Mesenteric fat pad (tissue), 1 donor: ENCODE measurements around the gene DIAPH2. TPM values are rescaled to one million over a fixed set of nuclear protein-coding genes. Genes with fewer than 3 reads are reported as not detected.

Experiments
- DNase-seq: peaks from one replicate; pipeline ENCODE4 v3.0.0-alpha.2; 2020; ENCODE audit warnings: low spot score
- total RNA-seq: library from RNA; stranded (reverse); fragmentation: NEBNext Ultra II Directional; extraction: Animal tissue kit (Norgen Biotek cat#: 25700); gene quantifications from one replicate; pipeline ENCODE4 v1.2.1, GENCODE V29; 2021
- donor health status: DM: yes; HTN: yes; CAD: no.

DIAPH2 gene
- total RNA-seq, 1 donor from 2014 or later: 28.1 TPM

DNA sequence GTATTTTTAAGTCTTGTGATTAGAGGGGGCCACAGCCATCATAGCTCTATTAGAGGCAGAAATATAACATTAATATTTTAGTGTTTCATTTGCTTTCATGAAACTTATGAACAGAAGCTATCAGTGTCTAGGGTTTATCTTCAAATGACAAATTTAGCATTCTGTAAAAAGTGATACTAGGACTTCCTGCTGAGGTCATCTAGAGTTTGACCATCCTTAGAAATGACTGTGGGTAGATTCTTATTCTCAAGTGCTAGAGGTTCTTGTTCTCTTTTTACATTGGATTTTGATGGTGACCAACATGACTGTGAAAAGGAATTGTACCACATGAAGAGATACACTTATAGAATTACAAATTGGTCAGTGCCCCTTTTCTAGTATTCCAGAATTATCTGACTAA is 767.6 kb downstream of the DIAPH2 start:
- DNase-seq: no peak

DNA sequence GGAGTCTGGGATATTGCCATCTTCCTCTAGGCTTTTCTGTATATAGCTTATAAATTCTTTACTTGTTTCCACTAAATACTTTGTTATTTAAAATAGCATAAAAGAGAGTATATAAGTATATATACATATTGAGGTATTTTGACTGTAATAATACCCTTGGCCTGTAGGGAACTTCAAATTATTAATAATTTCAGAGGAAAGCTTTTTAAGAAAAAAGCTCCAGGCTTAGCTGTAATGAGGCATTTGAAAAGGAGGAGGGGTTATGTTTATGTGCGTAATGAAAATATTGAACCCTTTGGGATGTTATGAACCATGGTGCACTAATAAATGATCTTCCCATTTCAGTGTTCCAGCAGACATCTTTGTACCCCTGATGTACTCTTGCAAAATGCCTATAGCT is 777.1 kb downstream of the DIAPH2 start:
- no peak for DNase-seq

DNA sequence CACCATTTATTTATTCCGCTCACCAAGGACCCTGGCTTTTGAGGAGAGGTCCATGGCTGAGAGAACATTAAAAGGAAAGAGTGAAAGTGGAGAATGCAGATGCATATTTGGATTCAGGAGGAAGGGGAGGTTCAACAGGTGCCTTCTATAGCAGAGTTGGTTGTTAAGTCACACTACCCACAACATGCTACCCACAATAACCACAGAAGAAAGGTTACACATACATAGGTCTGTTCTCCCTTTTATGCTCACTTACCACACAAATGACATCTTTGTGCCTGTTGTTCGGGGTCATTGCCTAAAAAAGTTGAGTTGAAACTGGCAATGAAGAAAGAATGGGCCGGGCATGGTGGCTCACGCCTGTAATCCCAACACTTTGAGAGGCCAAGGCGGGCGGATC is 786.4 kb downstream of the DIAPH2 start:
- no peak for DNase-seq

DNA sequence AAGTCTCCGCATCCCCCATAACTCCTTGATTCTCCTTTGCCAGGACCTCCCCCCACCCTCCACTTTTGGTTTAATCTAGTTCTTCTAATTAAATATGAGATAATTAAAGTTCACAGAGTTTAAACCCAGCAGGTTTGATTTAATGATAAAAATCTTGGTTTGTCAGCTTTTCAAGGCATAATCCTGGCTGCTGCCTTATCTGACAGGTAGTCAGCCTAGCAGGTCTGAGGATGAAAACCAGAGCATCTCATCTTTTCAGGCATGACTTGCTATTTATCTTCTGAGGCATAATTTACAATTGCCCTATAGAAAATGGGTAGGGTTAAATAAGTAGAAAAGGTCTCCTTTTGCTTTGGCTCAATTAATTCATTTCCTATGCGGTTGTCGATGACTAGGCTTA is 790.3 kb downstream of the DIAPH2 start:
- no peak for DNase-seq

DNA sequence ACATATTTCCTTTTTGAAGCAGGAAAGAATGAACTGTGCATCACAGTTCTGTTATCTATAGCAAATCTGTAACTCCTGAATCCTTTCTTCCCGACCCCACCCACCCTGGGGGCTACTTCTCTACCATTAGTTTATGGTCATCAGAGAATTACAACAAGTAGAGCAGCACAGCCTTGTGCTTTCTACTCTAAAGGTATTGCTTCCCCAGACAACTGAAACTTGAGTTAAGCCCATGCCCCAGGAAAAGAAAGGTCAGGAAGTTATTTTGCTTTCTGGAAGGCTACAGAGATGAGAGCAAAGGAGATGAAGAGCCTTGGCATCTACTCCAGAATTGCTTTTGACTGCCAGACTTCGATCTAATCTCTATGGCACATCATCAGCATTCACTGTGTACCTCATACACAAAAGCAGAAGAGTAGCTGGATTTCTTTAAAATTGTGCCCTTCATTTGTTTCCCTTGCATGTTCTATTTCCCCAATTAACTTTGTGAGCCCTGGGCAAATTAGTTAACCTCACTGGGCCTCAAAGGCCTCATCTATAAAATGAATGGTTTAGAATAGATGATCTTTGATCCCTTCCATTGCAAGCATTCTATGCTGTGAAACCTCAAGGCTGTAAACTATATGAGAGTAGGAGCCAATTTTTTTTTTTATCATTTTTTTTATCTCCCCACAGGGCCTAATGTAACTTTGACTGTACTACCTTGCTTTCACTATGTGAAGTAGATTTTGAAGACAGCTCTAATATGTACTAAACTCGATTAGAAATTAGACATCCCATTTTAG is 794.7 kb downstream of the DIAPH2 start:
- DNase-seq: no peak

DNA sequence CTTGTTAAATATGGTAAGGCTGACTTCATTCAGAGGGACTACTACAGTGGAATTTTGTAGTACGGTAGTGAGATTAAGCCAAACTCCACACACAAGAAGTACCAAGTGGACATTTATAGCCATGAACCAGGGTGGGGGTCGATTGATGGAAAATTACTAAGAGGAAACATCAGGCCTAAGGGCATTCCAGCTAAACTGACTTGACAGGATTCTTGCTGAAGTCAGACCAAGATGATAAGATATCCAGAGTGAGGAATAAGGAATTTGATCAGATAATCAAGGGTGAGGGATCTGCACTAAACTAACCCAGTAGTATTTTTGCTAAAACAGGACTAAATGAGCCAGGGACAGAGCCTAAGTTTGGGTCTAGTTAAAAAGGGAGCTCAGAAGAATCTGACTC is 796.6 kb downstream of the DIAPH2 start:
- no peak for DNase-seq

DNA sequence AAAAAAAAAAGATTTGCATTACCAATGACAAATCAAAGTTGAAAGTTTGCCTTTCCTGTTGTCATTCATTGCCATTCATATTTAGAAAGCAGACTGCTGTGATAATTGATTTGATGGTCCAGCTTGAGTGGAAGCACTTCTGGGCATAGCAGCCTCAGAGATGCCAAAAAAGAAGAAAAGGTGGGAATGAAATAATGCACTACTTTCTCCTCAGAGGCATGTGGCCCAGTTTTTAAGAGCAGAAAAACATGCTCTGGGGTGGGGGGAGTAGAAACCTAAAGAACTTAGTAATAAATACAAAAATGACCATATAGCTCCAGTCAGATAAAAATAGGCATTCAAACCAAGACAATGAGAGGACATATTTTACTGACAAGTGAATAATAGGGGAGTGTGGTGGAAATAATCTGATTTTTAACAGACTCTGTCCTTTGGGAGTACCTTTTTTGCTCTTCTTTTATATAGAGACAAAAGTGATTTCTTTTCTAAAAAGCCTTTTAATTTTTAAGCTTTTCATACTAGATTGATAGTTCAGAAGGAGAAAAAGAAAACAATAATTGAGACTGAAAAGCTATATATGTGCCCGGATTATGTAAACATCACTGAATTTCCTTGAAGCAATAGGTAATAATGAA is 798.1 kb downstream of the DIAPH2 start:
- DNase-seq: no peak

DNA sequence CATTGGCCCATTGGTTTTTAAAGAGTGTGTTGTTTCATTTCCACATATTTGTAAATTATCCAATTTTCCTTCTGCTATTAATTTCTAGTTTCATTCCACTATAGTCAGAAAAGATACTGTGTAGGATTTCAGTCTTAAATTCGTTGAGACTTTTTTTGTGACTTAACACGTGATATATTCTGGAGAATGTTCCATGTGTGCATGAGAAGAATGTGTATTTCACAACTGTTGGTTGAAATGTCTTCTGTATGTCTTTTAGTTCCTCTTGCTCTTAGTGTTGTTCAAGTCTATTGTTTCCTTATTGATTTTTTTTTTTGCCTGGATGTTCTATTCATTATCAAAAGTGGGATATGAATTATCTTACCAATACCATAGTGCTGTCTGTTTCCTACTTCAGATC is 806.0 kb downstream of the DIAPH2 start:
- no peak for DNase-seq

DNA sequence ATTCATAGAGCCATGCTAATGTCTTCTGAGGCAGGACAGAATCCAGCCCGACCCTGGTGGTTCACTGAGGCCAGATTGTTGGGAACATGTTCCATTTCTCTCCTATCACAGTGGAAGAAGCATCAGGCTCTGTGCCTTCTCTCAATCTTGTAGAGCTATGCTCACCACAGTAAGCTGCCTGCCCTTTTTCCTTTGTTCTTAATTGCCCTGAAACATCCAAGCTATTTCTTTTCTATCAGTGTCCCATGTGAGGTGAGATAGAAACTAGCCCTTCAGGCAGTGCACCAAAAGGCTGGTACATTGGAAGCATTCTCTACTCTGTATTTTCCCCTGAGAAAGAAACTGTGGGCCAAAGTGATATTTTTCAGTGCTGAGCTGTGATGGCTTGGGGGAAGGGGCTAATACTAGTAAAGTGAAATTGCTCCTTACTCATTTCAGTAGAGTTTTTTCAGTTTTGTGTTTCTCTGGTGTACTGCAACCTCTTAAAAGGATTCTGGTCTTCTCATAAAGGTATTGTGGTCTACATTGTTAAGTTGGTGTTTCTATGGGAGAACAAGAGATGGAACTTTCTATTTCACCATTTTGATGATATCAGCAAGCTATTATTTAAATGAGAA is 810.2 kb downstream of the DIAPH2 start:
- DNase-seq: no peak

DNA sequence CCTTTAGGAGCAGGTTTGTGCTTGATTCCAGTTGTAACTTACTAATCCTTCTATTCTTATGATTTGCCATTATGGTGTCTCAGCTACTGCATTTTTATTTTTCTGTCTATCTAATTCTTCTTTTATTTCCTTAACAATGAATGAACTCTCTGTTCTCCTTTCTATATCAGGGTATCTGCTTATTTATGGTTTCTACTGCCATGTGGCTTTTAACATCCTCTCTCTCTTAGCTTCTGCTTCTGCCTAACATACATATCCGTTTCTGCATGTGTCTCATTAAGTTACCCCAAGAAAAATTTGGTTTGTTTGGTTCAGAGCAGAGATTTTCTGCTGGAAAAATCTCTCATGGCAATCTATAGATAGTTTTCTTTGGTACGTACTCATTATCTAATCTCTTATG is 813.5 kb downstream of the DIAPH2 start:
- no peak for DNase-seq

DNA sequence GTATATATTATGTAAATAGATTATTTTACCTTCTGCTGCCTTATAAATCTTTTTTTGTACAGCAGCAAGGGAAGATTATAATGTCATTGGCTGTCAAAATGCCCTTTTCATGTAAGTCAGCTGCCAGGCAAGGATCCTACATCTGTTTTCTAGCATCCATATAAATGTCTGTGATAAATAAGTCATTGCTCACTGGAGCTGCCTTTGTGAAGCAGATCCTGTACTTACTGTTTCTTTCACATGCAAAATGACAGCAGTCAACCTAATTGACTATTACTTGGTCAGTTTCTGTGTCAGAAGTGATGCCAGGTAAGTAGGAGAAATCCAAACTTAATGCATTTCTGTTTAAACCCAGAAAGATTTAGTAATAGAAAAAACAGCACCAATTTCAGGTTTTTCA is 819.8 kb downstream of the DIAPH2 start:
- DNase-seq: no peak

DNA sequence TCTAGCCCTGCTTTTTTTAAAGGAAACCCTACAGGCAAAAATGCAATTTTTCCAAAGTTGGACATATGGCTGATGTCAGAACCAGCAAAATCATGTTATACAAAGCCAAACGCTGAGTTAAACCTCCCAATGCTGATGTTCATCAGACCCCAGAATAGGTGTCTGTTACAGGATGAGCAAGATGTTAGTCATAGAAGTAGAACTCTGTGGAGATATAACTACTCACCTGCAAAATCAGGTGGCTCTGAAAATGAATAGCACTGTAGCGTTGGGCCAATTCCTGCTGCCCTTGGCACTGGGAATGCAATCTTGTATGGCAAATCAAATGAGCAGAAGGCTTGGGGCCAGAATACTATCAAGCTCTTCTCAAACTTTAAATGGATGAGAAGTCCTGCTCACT is 833.1 kb downstream of the DIAPH2 start:
- DNase-seq: no peak

DNA sequence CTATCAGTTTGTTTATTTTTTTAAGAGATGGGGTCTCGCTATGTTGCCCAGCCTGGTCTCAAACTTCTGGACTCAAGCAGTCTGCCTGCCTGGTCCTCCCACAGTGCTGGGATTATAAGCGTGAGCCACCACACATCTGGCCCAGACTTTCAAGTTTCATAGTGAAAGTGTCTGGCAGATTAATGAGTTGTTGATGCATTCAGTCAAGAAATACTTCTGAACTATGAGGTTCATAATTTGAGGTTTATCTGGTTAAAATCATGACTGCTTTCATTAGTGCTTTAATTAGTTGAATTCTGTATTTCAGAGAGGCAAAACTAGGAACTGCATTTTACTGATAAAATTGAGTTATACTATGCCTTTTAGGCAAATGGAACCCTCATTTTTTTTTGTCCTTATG is 837.7 kb downstream of the DIAPH2 start:
- no peak for DNase-seq

DNA sequence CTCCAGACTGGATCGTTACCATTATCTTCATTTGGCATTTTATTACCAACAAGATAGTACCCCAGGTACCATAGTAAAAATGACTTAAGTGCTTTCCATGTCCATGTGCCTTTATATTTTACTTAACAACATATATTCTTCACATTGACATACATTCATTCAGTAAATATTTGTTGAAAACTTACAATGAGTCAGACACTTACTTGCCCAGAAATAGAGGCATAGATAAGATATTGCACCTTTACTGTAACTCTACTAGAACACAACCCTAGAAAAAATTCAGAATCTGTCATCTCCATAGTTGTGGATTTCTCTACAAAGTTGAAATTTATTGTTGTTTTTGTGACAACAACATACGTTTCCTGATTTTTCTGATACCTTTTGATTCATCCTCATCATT is 839.7 kb downstream of the DIAPH2 start:
- DNase-seq: no peak

DNA sequence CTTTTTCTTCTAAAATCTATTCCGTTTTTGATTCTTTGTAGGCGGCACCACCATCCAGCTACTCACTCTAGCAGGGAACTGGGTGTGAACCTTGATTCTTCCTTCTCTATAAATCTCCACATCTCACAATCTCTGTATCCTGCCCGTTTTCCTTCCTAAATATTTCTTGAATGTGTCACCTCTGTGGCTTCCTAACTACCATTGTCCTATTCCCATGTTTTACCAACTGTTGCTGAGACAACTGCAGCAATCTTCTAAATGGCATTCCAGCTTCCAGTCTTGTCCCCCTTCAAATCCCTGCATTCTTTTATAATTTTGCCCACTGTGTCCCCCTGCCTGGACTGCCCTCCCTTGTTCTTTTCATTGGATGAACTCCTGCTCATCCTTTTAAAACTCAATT is 840.4 kb downstream of the DIAPH2 start:
- DNase-seq: no peak

DNA sequence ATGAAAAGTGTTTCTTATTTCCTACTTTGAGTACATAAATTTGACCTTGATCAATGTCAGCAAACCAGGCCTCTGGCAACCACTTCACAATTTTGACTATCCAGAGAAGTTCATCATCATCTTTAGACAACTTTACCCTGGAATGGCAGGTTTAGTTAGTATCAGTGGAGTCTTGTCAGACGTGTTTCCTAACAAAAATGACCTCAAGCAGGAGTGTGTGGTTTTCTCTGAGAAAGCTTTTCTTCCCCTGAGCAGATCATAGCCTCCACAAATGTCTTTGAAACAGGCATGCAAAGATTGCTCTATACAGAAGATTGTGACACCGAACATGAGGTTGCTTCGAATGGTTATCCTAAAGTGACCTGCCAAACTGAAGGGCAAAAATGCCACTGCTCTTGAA is 841.3 kb downstream of the DIAPH2 start:
- DNase-seq: no peak

DNA sequence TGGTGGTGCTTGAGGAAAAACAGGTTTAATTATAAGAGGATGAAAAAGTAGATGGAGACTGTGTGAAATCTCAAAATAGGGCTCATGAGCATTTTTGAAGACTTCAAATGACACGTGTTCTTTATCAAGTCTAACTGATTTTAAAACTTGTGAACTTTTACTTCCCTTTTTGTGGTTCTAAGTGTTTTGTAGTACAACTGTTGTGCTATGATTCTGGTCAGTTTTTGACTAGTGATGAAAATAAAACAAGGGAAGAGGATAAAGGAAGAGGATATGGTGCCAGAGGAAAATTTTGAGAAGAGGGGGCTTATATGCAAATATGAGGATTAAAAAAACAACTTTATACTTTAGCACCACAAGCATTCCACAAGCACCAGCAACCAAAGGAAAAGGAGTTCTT is 843.1 kb downstream of the DIAPH2 start:
- no peak for DNase-seq

DNA sequence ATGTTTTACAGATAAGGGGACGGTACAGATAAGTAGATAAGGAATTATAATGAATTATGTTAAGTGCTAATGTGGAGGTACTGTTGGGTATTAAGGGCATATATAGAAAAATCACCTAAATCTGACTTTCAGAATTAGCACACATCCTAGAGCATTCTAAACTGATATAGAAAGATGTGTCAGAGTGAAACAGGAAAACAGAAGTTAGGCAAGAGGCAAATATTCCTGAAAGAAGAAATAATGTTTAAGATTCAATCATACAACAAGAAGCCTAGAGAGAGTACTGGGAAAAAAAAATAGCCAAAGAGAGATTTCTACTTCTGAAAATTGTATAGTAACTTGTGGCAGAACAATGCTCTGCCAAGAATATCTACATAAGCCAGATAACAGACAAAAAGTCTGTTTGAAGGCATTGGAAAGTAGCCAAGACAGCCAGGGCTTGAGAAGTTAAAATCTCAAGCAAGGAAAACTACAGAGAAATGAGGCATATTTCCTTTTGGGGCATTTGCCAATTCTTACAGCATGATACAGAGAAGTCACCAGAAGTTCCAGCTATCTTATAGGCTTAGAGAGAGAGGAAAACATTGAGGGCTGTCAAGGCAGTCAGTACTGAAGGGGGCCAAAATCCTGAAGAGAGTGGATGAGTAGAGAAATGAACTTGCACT is 845.0 kb downstream of the DIAPH2 start:
- DNase-seq: no peak

DNA sequence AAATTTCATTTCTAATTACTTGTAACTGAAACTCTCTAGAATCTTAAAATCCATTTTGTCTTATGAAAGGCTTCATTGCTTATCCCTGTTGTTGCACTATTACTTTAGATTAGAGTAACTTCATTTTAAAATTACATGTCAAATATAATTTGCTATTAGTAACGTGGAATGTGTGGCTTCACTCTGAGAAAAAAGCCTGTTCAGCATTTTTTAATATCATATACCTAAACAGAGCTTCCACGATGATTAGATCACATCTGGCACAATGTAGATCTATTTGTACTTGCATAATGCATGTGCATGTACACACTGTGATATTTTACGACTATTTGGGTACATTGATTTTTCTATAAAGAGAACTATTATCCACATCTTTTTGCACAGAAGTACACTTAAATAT is 847.2 kb downstream of the DIAPH2 start:
- DNase-seq: no peak

DNA sequence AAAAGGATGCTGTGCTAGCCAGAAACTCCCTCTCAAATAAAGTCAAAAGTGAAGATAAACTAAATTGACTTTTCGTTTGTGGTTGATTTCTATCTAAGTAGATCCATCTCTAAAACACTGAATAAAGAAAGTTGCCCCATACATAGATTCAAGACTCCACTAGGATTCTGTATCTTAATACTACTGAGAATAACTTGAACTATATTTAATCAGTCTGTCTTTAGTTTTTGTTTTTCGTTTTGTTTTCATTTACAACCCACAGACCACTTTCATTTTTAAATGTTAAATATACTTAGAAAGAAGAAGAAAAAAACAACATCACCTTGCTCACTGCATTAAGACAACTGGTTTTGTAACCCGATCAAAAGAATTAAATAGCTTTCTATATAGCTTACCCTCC is 854.1 kb downstream of the DIAPH2 start:
- no peak for DNase-seq

DNA sequence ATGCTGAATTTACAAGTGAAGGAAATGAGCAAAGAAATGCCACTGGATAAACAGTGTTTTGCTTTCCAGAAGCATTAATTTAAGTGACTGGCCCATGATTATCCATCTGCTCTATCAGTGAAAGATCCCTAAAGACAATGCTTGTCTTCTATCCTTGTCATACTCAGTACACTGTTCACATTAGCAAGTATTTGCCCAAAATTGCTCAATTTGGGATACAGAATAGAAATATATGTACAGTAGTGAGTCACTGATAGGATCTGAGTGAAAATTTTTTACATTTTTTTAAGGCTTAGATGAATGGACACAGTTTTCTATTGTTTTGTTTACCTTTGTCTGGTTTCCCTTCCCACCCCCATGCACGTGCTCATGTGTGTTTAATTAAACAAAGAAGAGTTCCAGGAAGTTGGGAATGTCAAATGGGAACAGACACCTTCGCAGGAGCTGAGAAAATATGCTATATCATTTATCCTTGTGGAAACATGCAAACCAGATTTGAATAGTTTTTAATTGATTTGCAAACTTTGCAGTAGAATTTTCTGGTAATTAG is 855.4 kb downstream of the DIAPH2 start:
- no peak for DNase-seq
